ENCODE results near the gene ZCCHC7. TPM values are rescaled to one million over a fixed set of nuclear protein-coding genes. Genes with fewer than 3 reads are reported as not detected.

The ZCCHC7 gene
- total RNA-seq, 2 experiments from 2014 or later = 32.9 to 37.0 TPM

DNA sequence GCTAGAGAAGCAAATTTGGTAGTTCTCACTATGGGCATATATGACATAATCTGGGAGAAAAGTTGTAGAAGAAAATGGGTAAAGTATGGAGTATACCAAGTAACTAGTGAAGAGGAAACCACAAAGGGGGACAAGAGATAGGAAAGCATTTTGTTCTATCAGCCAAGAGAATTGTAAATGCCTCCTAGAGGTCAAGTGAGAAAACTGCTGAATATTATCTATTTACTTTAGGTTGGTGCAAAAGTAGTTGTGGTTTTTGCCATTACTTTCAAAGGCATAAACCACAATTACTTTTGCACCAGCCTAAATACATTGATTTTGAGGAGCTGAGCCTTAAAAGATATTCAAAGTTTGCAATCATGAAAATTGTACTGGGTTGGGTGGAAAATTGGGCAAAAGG, 175.4 kb downstream of the ZCCHC7 start:
- ChIA-PET CTCF (no interaction called here), POLR2A (interaction anchor here (0.8 kb wide), 1 partner anchor 8 kb away, joined by 3 read pairs; no protein-coding TSS in a partner anchor)
- Mint-ChIP-seq H3K9me3 (no peaks in the 10 kb centered on the region), H3K27me3 (no peaks in the 10 kb centered on the region), H3K27ac (peak overlapping the region; percentile 74), H3K36me3 (ENCODE audit: low read depth) (peaks cover 19% of the 10 kb centered on the region), H3K4me1 (ENCODE audit: low read depth) (peaks cover 81% of the 10 kb centered on the region), H3K4me3 (no peak overlapping the region)
- intact Hi-C loops (cut with micrococcal nuclease) = loop anchor here (10.0 kb wide), 1 partner anchor 171 kb away; the partner anchor contains the start of gene ZCCHC7
- TF ChIP-seq, protein P1, sequence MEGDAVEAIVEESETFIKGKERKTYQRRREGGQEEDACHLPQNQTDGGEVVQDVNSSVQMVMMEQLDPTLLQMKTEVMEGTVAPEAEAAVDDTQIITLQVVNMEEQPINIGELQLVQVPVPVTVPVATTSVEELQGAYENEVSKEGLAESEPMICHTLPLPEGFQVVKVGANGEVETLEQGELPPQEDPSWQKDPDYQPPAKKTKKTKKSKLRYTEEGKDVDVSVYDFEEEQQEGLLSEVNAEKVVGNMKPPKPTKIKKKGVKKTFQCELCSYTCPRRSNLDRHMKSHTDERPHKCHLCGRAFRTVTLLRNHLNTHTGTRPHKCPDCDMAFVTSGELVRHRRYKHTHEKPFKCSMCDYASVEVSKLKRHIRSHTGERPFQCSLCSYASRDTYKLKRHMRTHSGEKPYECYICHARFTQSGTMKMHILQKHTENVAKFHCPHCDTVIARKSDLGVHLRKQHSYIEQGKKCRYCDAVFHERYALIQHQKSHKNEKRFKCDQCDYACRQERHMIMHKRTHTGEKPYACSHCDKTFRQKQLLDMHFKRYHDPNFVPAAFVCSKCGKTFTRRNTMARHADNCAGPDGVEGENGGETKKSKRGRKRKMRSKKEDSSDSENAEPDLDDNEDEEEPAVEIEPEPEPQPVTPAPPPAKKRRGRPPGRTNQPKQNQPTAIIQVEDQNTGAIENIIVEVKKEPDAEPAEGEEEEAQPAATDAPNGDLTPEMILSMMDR (IDR thresholded peaks at IDR 0.05) = peak; percentile 39
- no peak for DNase-seq
- no peak for ATAC-seq

DNA sequence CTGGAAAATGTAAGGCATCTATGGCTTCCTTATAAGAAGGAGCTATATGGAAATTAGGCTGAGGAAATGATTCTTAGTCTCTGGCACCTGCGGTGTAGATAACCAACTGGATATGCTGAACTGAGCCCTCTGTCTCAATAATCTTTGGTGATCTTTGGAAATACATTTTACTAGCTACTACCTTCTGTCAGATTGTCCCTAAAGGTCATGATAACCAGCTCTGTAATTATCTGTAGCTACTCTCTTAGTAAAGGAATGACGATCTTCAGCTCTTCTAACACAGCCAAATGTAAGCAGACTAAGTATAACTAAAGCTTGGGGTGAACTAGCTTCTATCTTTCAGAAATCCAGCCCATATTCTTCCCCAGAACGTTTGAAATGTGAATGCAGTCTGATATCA, 177.2 kb downstream of the ZCCHC7 start:
- Mint-ChIP-seq H3K36me3 (ENCODE audit: low read depth) (peaks cover 24% of the 10 kb centered on the region), H3K4me3 (no peak overlapping the region), H3K27me3 (no peaks in the 10 kb centered on the region), H3K27ac (peak overlapping the region; percentile 29), H3K4me1 (ENCODE audit: low read depth) (peaks cover 81% of the 10 kb centered on the region), H3K9me3 (no peaks in the 10 kb centered on the region)
- DNase-seq (no peak), ATAC-seq (no peak)
- POLR2A ChIA-PET = interaction anchor here (0.6 to 0.9 kb wide), 2 partner anchors 10 to 270 kb away, joined by 3 read pairs; no protein-coding TSS in a partner anchor
- intact Hi-C loops (cut with micrococcal nuclease) = loop anchor here (10.0 kb wide), 1 partner anchor 173 kb away; the partner anchor contains the start of gene ZCCHC7
- CTCF ChIA-PET = interaction anchor here (0.6 to 1.2 kb wide), 4 partner anchors 23 to 302 kb away, joined by 3 to 4 read pairs (median 3); no protein-coding TSS in a partner anchor
- TF ChIP-seq, protein P1 (IDR thresholded peaks at IDR 0.05) = no peak

DNA sequence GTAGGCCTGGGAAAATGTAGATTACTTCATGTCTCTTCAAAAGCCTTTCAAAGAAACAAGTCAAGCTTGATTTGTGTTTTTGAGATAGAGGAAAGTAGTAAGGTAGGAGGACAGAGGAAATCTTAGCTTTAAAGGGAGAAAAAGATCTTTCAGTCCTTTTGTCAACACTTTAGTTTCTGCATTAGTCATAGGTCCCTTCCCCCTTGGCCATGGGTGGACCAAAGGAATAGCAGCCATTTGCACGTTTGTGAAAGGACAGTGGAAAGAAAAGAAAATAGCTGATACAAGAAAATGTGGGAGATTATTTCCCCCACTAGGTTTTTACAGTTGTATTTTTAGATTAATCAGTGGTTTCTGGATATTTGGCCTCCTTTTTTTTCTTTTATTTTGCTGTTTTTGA, 180.2 kb downstream of the ZCCHC7 start:
- intact Hi-C loops (cut with micrococcal nuclease) = loop anchor here (10.0 kb wide), 1 partner anchor 106 kb away; no protein-coding TSS in a partner anchor
- H3K9me3 Mint-ChIP-seq = no peaks in the 10 kb centered on the region
- no peaks in the 10 kb centered on the region for H3K27me3 Mint-ChIP-seq
- POLR2A ChIA-PET = interaction anchor here (0.6 to 1.9 kb wide), 4 partner anchors 8 to 210 kb away, joined by 3 to 7 read pairs (median 4); partner anchors contain the start of gene ZCCHC7
- H3K36me3 Mint-ChIP-seq (ENCODE audit: low read depth) = peaks cover 41% of the 10 kb centered on the region
- DNase-seq (peak; percentile 40), ATAC-seq (no peak)
- TF ChIP-seq, protein P1 (IDR thresholded peaks at IDR 0.05) = no peak
- H3K4me3 Mint-ChIP-seq = no peak overlapping the region
- CTCF ChIA-PET = interaction anchor here (0.8 to 2.4 kb wide), 5 partner anchors 16 to 180 kb away, joined by 3 to 7 read pairs (median 4); partner anchors contain the start of gene ZCCHC7
- H3K27ac Mint-ChIP-seq = peak overlapping the region; percentile 95
- peaks cover 74% of the 10 kb centered on the region for H3K4me1 Mint-ChIP-seq (ENCODE audit: low read depth)

DNA sequence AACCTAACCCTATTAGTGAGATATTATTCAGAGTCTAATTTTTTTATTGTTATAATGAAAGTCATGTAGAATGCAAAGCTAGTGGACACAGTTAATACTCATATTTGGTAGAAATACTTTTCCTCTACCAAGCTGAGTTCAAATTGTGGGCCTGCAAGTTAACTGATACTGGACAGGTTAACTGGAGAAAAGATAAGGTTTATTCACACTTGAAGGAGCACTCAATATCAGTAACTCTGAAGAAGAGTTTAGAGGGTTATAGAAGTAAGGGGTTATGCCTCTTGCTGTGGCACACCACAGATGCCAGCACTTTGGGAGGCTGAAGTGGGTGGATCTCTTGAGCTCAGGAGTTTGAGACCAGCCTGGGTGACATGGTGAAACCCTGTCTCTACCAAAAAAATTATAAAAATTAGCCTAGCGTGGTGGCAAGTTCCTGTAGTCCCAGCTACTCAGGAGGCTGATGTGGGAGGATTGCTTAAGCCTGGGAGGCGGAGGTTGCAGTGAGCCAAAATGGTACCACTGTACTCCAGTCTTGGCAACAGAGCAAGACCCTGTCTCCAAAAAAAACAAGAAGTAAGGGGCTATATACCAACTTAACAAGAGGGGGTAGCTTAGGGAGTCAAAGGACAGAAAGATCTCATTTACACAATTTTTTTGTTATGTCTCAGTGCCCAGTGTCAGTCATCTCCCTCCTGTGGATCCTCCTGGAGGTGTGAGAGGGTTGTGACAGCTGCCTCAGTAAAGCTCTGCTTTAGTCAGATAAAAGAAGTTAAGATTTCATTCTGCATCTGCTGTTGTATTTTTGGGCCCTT, 180.9 kb downstream of the ZCCHC7 start:
- Mint-ChIP-seq H3K4me3 (peak overlapping the region; percentile 44), H3K9me3 (no peaks in the 10 kb centered on the region), H3K27me3 (no peaks in the 10 kb centered on the region), H3K4me1 (ENCODE audit: low read depth) (peaks cover 67% of the 10 kb centered on the region), H3K27ac (peak overlapping the region; percentile 95), H3K36me3 (ENCODE audit: low read depth) (peaks cover 40% of the 10 kb centered on the region)
- ATAC-seq = peak; percentile 63
- ChIA-PET POLR2A (interaction anchor here (1.3 to 1.9 kb wide), 3 partner anchors 9 to 181 kb away, joined by 3 to 7 read pairs (median 5); partner anchors contain the start of gene ZCCHC7), CTCF (interaction anchor here (0.8 to 2.4 kb wide), 11 partner anchors 8 to 214 kb away, joined by 3 to 7 read pairs (median 3); partner anchors contain the start of gene ZCCHC7)
- TF ChIP-seq, protein P1 (IDR thresholded peaks at IDR 0.05) = peak; percentile 39
- peak; percentile 43 for DNase-seq
- intact Hi-C loops (cut with micrococcal nuclease) = loop anchor here (10.0 kb wide), 1 partner anchor 106 kb away; no protein-coding TSS in a partner anchor
